ENCODE results near the gene ANKRD37. TPM values are rescaled to one million over a fixed set of nuclear protein-coding genes. Genes with fewer than 3 reads are reported as not detected.

Gene ANKRD37
- total RNA-seq, 1 donor from 2014 or later: 5.7 TPM

DNA sequence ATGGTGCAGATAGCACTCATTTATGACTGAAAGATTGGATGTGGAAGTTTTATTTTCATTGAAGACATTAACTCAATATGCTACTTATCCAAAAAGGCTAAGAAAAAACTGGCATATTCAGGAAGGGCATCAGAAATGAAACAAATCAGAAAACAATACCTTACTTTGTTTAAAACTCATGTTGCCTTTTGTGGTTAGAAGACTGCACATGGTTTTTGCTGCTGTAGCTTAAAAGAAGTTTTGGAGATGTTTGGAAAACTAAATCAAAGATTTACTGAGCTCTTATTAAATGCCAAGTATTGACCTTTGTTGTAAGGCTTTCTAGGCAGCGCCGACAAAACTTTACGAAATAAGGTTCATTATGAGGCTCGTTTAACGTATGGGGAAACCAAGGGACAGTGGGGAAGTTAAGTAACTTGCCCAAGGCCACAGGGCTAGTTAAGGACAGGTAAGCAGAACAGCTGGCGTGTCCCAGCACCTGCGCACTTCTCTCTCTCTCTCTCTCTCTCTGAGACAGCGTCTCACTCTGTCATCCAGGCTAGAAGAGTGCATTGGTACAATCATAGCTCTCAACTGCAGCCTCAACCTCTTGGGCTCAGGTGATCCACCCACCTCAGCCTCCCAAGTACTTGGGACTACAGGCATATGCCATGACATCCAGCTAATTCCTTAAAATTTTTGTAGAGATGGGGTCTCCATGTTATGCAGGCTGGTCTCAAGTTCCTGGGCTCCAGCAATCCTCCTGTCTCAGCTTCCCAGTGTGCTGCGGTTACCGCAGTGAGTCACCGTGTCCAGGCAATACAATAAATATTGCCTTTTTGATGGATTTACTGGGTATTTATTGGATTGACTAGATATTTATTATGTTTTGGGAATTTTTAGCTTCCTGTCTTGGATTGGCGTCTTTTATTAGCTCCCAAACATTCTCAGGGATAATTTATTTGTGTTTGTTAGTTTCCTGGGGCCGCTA, 17.0 kb upstream of the ANKRD37 start:
- ATAC-seq (peak; percentile 53), DNase-seq (ENCODE audit: low spot score) (no peak)

DNA sequence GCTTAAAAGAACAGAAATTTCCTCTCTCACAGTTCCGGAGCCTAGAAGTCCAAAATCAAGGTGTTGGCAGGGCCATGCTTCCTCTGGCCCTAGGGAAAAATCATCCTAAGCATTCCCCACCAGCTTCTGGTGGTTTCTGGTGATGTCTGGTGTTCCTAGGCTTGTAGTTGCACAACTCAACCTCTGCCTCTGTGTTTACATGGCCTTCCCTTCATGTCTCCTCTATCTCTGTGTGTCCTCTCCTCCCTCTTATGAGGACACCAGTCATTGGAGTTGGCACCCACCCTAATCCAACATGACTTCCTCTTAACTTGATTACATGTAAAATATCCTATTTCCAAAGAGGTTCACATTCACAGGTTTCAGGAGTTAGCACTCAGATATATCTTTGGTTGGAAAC, 16.3 kb upstream of the ANKRD37 start:
- peak; percentile 91 for ATAC-seq
- DNase-seq (ENCODE audit: low spot score): peak; percentile 69

DNA sequence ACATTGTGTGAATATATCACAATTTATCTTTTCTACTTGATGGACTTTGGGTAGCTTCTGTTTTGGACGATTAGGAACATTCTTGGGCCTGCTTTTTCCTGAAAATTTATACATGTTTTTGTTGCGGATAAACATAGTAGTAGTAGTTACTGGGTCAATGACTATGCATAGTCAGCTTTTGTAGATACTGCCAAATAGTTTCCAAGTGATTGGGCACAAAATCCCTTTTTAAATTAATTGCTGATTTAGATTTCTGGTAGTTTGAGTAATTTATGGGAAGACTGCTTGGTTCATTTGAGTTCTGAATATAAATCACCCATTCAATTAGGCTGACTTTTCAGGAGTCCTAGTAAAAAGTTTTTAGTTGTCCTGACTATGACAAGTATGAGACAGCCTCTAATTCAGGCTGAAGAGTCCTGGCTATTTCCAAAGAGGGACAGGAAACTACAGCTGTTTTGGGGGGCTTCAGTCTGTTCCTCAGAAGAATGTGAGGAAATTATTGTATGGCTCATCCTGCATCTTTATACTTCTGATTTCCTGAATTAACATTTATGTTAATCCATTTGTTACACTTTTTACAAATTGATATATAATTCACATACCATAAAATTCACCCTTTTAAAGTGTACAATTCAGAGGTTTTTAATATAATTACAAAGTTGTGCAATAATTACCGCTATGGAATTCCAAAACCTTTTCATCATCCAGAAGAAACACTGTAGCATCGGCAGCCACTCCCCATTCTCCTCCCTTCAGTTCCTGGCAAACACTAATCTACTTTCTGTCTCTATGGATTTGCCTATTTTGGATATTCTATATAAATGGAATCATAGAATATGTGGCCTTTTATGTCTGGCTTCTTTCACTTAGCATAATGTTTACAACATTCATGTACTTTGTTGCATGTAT, 15.1 kb upstream of the ANKRD37 start:
- no peak for DNase-seq (ENCODE audit: low spot score)
- ATAC-seq: no peak

DNA sequence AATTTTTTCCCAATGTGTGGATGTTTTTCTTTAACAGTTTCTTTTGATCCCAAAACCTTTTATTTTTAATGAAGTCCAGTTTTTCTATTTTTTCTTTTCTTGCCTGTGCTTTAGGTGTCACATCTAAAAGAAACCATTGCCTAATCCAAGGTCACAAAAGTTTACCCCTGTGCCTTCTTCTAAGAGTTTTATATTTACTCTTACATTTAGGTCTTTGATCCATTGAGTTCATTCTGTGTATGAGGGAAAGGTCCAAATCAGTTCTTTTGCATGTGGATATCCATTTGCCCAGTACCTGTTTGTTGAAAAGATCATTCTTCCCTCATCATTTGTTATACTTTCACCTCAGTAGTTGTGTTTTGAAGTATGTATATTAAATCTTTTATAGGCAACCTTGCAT, 13.9 kb upstream of the ANKRD37 start:
- ATAC-seq (no peak), DNase-seq (ENCODE audit: low spot score) (no peak)

DNA sequence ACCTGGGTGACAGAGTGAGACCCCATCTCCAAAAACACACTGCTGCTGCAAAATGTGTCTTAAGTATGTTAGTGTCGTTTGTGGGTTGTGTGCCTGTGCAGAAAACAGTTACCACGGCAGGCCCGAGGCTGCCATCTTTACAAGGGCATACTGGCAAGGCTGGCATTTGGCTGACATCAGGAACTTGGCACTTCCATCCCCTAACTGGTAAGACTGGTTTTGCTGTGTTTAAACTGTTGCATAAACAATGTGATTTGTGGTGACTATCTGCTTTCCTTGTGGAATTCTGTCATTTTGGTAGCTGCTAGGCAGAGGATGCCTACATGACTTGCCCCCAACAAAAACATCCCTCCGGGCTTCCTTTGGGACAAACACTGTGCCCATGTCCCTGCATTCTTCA, 13.2 kb upstream of the ANKRD37 start:
- ATAC-seq (no peak), DNase-seq (ENCODE audit: low spot score) (no peak)

DNA sequence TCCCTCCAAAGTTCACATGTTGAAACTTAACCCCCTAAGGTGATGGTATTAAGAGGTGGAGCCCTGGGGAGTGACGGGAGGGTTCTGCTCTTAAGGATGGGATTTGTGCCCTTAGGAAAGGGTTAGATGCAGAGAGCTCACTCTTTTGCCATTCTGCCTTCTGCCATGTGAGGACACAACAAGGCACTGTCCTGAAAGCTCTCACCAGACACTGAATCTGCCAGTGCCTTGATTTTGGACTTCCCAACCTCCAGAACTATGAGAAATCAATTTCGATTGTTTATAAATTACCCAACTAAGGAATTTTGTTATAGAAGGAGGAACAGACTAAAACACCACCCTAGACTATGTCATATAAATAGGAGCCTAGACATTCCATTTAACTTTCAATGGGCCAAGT, 12.6 kb upstream of the ANKRD37 start:
- ATAC-seq (no peak), DNase-seq (ENCODE audit: low spot score) (no peak)

DNA sequence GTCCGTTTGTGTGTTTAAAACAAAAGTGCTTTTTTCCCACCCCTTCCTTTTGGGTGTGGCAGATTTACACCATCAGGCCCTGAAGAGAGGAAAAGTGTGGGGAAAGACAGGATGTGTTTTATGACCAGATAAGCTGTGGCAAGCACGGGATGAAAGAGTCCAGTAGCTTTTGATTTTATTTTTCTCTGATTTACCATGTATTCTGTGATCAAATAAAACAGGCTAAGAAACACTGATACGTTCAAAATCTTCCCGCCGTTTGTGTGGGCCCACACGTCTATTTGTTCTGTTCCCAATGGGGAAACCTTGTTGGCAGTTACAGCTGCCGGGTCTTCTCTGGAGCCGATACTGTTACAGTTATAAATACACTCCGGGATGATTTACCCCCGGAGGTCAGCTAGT, 11.7 kb upstream of the ANKRD37 start:
- no peak for ATAC-seq
- no peak for DNase-seq (ENCODE audit: low spot score)

DNA sequence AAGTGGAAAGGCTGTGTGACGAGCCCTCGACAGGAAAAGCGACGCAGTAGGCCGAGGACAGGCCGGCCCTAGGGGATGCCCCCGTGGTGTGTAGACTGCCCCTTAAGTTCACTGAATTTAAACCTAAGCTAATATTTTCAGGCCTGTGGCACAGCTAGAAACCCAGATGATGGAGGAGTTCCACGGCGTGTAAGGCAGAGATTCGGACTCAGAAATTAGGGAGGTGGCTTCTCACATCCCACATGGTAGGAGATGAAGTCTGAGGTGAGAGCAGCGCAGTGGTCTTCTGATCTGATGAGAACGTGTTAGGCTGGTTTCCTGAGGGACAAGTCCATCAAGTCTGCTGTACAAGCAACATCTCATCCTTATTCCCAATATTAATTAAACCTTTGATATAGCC, 8.7 kb upstream of the ANKRD37 start:
- DNase-seq (ENCODE audit: low spot score): no peak
- no peak for ATAC-seq

DNA sequence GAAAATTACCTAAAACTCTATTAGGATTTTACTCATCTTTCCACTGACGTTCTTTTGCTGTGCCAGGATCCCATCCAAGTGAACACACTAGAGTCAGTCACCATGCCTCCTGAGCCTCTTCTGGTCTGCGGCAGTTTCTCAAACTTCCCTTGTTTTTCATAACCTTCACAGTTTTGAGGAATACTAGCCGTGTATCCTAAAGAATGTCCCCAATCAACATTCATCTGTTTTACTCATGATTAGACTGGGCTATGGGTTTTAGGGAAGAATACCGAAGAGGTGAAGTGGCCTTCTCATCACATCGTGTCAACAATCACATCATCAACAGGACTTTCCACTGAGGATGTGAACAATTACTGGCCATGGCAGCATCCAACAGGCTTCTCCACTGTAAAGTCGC, 5.7 kb upstream of the ANKRD37 start:
- ATAC-seq: no peak

DNA sequence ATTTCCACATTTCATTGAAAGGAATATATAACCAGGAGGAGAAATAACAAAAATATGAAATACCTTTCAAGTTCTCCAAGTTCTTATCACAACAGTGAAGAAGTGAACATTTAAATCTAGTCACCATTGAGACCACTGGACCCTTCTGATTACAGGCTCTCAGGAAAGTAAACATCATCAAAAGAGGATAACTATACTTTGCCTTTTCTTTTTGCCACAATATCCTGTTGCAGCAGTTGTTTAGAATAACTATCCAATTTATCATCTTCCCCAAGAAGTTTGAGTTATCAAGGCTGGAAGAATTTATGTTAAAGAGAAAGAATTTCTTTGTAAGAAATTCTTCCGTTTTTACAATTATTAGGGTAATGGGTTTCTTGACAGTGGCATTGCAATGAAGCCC, 4.5 kb upstream of the ANKRD37 start:
- DNase-seq (ENCODE audit: low spot score): no peak
- ATAC-seq: no peak

More for the DNA sequence above, 5.7 kb upstream of the ANKRD37 start:
- no peak for DNase-seq (ENCODE audit: low spot score)

DNA sequence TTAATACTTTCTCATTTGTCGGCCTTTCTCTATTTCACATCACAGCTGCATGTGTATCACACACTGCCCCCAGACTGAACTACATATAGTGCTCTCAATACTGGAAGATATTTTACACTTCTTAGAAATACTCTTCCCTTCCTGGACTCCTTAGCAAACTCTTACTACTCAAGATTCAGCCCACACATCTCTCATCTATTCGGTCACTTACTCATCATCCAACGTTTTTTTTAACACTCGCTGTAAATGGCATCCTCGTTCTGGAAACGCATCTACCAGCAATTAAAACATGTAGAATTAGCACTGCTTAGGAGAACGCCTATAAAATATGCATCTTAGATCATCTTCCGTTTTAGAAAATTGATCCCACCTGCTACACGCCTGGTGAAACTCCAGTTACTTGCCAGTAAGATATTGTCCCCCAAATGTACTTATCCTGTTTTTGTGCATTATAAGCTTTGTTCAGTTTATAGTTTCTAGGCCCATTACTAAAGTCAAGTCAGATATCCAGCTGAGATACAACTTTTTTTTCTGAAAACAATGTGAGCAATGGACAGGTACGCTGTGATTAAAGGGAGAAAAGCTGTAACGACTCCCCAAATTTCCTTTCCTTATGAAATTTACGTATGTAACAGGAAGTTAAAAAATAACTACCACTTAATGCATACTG, 1.9 kb upstream of the ANKRD37 start:
- DNase-seq (ENCODE audit: low spot score) (no peak), ATAC-seq (no peak)

DNA sequence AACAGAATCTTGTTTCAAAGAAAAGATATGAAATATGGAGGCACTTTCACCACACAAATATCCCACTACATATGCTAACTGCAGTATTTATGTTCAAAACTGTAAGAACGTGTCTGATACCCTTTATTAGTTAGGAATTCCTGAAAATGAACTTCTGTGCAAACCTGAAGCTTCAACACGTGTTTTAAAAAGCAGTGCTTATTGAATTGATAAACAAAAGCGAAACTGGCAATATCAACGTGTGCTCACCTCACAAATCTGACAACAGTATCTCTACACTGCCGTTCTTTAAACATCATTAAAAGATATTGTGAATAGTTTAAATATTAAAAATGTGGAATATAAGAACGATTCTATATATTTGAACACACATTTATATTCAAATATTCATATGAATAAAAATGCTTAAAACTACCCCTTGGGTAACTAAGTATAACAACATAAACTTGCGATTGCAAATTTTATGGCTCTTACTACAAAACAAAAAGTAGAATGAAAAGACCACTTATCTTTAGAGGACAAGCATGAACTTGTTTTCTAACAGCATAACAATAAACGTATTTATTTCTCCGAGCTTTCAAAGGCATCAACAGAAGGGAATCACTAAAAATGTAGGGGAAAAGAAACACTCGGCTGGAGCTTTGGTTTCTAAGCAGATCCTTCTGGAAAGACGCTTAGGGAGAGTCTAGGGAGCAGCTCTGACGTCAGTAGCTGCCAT, 1.2 kb upstream of the ANKRD37 start, which contains the start of gene LRP2BP:
Gene LRP2BP (minus strand): TSS at position 687 of the 718 bp plus-strand sequence. CDS start 17,738 bp downstream, outside the sequence.
- no peak for ATAC-seq
- DNase-seq (ENCODE audit: low spot score): no peak

DNA sequence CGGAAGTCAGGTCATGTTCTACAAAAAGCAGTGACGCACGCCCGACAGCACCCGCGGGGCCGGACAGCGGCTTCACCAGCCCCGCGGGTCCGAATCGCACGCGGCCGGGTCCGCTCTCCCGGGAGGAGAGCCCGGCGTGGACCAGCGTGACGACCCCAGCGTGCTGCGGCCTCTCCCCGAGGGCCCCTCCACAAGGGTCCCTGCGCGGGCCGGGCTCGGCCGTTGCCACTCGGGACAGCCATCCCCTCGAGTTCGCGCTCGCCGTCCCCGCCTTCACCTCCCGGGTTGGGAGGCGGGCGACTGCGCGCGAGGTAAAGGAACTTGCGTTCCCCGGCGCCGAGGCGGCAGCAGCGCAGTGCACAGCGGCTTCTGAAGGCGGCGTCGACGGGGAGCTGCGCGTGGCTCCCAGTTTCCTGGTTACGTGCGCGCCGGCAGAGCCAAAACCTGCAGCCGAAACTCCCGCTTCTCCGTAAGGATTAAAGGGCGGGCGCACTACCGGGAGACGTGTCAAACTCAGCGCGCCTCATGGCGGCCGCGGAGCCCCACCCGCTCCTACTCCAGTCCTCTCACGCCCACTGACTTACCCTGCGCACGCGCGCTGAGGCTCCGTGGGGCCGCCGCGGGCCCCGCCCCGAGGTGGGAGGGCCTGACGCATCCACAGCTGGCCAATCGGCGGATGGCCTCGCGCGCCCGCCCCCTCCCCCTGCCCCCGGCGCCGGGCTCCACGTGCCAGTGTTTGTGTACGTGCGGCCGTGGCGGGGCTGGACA, 501 bp upstream of the ANKRD37 start:
- ATAC-seq (peak; percentile 86), DNase-seq (ENCODE audit: low spot score) (peak; percentile 99)

DNA sequence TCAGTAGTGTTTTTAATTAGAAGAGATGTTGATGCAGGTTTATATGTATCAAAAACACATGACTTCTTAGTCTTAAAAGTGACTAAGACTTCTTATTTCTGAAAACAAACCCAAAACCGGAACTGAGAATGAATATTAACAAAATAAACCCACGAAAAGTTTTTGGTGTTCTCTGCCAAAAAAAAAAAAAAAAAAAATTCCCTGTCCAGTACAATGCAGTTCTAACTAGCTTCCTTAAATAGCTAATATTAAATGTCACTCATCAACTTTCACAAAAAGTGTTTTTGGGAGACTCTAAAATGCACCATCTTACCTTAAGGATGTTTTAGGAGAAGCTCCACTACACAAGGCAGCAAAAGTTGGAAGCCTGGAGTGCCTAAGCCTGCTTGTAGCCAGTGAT, 2.0 kb downstream of the ANKRD37 start:
- no peak for ATAC-seq
- DNase-seq (ENCODE audit: low spot score): no peak

DNA sequence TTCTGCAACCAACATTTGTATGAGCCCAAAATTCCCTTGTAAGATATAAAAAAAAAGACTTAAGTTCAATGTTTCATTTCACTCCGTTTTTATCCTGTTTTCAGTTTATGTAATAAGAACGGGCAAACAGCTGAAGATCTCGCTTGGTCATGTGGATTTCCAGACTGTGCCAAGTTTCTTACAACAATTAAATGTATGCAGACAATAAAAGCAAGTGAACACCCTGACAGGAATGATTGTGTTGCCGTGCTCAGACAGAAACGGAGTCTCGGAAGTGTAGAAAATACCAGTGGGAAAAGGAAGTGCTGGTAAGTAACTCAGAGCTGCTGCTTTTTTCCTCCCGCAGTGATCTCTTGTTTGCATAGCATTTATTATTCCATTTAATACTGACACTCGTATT, 2.8 kb downstream of the ANKRD37 start:
- DNase-seq (ENCODE audit: low spot score): no peak
- no peak for ATAC-seq

DNA sequence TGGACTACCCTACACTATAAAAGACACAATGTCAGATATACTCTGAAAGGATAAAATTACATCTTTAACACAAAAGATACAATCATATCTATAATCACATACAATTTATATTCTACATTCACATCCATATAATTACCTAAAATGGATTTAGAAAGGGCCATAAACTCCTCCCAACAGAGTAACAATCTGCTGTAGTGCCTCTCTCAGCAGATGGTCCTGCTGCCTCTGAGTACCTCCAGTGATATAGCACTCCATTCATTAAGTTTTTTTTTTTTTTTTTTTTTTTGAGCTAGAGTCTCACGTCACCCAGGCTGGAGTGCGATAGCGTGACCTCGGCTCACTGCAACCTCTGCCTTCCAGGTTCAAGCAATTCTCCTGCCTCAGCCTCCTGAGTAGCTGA, 7.4 kb downstream of the ANKRD37 start:
- no peak for ATAC-seq
- no peak for DNase-seq (ENCODE audit: low spot score)

DNA sequence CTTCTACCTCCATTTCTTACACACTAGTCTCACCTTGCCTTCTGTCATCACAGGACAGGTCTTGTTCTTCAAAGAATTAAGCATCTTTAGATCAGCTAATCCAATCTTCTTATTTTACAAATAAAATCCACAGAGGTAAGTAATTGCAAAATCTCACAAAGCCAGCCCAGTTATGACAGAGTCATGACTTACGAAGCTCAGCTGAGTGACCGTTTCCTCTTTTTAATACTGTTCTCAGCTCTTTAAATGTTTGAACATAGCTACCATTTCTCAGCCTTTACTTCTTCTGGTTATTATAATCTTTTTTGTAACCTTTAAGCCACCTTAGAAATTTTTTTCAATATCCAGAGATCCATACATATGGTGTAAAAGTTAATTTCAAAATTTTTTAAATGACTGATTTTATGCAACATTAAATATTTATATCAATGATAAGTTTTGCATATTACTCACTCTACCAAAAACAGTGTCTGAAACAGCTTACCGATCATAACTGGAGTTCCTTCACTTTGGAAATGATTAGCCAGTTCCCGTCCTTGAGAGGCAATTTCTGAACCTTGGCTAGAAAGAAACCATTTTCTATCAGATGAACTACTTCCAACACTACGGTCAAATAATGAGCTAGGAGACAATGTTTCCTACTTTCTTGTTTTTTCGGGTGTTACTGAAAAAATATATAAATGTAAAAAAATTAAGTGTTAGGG, 8.8 kb downstream of the ANKRD37 start:
- ATAC-seq (no peak), DNase-seq (ENCODE audit: low spot score) (no peak)

DNA sequence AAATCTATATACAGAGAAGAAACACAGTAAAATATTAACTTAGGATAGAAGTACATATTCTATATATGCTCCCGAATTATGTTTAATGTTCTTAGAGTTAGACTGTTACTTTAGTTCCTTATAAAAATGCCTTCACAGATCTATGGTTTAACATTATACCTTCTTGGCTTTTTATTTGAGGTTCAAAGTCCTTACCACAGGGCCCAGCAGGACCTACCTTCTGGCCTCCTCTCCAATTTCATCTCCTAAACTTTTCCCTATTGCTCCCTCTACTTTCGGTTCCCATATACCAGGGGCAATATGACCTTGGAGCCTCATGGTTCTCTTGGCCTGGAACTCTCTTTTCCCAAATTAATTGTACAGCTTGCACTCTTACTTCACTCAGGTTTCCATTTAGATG, 11.8 kb downstream of the ANKRD37 start:
- DNase-seq (ENCODE audit: low spot score) (no peak), ATAC-seq (no peak)

DNA sequence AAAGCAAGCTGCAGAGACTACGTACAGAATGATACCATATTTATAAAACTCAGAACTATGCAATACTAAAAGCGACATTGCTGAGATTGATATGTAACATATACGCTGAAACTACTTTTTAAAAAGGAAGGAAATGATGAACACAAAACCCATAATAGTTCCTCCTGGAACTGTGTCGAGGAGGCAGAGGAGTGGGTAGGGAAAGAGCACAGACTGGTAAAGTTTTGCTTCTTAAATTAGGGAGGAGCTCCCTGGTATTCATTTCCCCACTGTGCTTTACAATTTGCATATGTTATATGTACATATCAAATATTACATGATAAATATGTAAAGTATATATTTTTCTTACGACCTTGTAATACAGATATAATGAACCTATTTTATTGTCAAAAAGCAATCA, 15.2 kb downstream of the ANKRD37 start:
- ATAC-seq: peak; percentile 21
- no peak for DNase-seq (ENCODE audit: low spot score)
